Activated T-cell treated with anti-CD3 and anti-CD28 coated beads, Interleukin-2, amount 50 U/mL, for 4 hours (primary cell): ENCODE results near the gene CPA5. TPM values are rescaled to one million over a fixed set of nuclear protein-coding genes. Genes with fewer than 3 reads are reported as not detected.
"Not testable (repeated sequence)": the region's sequence is repeated elsewhere in the genome, so short reads cannot be mapped to it uniquely, and the experiment has no call there.

Experiments
- ATAC-seq, 2 donors: fragments of 200-7000 bp; cut with Tn5 transposase; one replicate each; pipeline ENCODE4 v1.10.0; 2021
- DNase-seq: peaks from one replicate; pipeline ENCODE4 v3.0.0-alpha.2; 2020
- H3K27me3 Mint-ChIP-seq: one replicate; pipeline ENCODE4 v1.8.0; 2021; ENCODE audit warnings: low read depth, mixed read lengths
- H3K36me3 Mint-ChIP-seq: one replicate; pipeline ENCODE4 v1.8.0; 2022; ENCODE audit warnings: mixed read lengths; ENCODE audit not compliant: insufficient read depth
- H3K4me1 Mint-ChIP-seq: one replicate; pipeline ENCODE4 v1.8.0; 2021; ENCODE audit warnings: low read depth, mixed read lengths
- H3K4me3 Mint-ChIP-seq: one replicate; pipeline ENCODE4 v1.8.0; 2021; ENCODE audit warnings: mild to moderate bottlenecking, moderate library complexity, mixed read lengths
- H3K9me3 Mint-ChIP-seq: one replicate; pipeline ENCODE4 v1.8.0; 2021; ENCODE audit warnings: mixed read lengths
- total RNA-seq, 3 donors: library from RNA; stranded (reverse); gene quantifications; one replicate each; pipeline ENCODE4 v1.2.1, GENCODE V29; 2021

The CPA5 gene
- total RNA-seq, 3 donors from 2014 or later, result 1.0 TPM; not detected in 2

GRCh38 chr7:130371046-130371445 lies 26.4 kb downstream of the CPA5 start:
- peaks cover under 1% of the 10 kb centered on the region for H3K9me3 Mint-ChIP-seq

GRCh38 chr7:130372402-130373165 lies 28.0 kb downstream of the CPA5 start:
- DNase-seq (no peak), ATAC-seq (no peak)
- Mint-ChIP-seq H3K4me3 (no peak overlapping the region), H3K4me1 (no peaks in the 10 kb centered on the region), H3K9me3 (peaks cover 7% of the 10 kb centered on the region), H3K27me3 (no peaks in the 10 kb centered on the region), H3K36me3 (no peaks in the 10 kb centered on the region)

More at GRCh38 chr7:130371046-130371445, 26.4 kb downstream of the CPA5 start:
- Mint-ChIP-seq H3K4me3 (no peak overlapping the region), H3K4me1 (peaks cover 5% of the 10 kb centered on the region), H3K36me3 (no peaks in the 10 kb centered on the region), H3K27me3 (no peaks in the 10 kb centered on the region)
- DNase-seq (no peak), ATAC-seq (no peak)

GRCh38 chr7:130374507-130374906 lies 29.9 kb downstream of the CPA5 start:
- no peaks in the 10 kb centered on the region for H3K36me3 Mint-ChIP-seq
- ATAC-seq (no peak), DNase-seq (no peak)
- no peaks in the 10 kb centered on the region for H3K4me1 Mint-ChIP-seq
- no peak overlapping the region for H3K4me3 Mint-ChIP-seq
- H3K9me3 Mint-ChIP-seq, result peaks cover 7% of the 10 kb centered on the region
- H3K27me3 Mint-ChIP-seq, result no peaks in the 10 kb centered on the region

- DNase-seq, ATAC-seq, H3K36me3 Mint-ChIP-seq, H3K27me3 Mint-ChIP-seq, H3K9me3 Mint-ChIP-seq, H3K4me3 Mint-ChIP-seq, H3K4me1 Mint-ChIP-seq: not testable (repeated sequence)
Measured at GRCh38 chr7:130376461-130376860, 31.8 kb downstream of the CPA5 start.

GRCh38 chr7:130377178-130377577 lies 32.6 kb downstream of the CPA5 start:
- Mint-ChIP-seq H3K4me3 (no peak overlapping the region), H3K27me3 (no peaks in the 10 kb centered on the region), H3K9me3 (peaks cover 7% of the 10 kb centered on the region), H3K4me1 (no peaks in the 10 kb centered on the region), H3K36me3 (no peaks in the 10 kb centered on the region)
- ATAC-seq, result no peak
- DNase-seq, result no peak

- Mint-ChIP-seq H3K27me3 (no peaks in the 10 kb centered on the region), H3K4me1 (no peaks in the 10 kb centered on the region), H3K36me3 (no peaks in the 10 kb centered on the region), H3K9me3 (peaks cover 7% of the 10 kb centered on the region), H3K4me3 (no peak overlapping the region)
- DNase-seq (no peak), ATAC-seq (no peak)
Measured at GRCh38 chr7:130379019-130379418, 34.4 kb downstream of the CPA5 start.

GRCh38 chr7:130379532-130379920 lies 34.9 kb downstream of the CPA5 start:
- Mint-ChIP-seq H3K4me1 (no peaks in the 10 kb centered on the region), H3K36me3 (no peaks in the 10 kb centered on the region), H3K9me3 (peaks cover 7% of the 10 kb centered on the region), H3K27me3 (peaks cover 3% of the 10 kb centered on the region), H3K4me3 (no peak overlapping the region)
- no peak for ATAC-seq
- DNase-seq, result no peak

GRCh38 chr7:130379921-130380860 lies 35.6 kb downstream of the CPA5 start, which contains the start of gene CPA1:
CPA1 (plus strand) TSS chr7:130380494; CDS start chr7:130380521, 27 bp downstream.
- H3K9me3 Mint-ChIP-seq, result peaks cover 7% of the 10 kb centered on the region
- peaks cover 3% of the 10 kb centered on the region for H3K27me3 Mint-ChIP-seq
- no peaks in the 10 kb centered on the region for H3K36me3 Mint-ChIP-seq
- no peaks in the 10 kb centered on the region for H3K4me1 Mint-ChIP-seq
- no peak within 1 kb of the TSS for H3K4me3 Mint-ChIP-seq
- ATAC-seq, result no peak
- DNase-seq, result no peak

GRCh38 chr7:130380861-130381455 lies 36.3 kb downstream of the CPA5 start:
- no peak for DNase-seq
- no peaks in the 10 kb centered on the region for H3K4me1 Mint-ChIP-seq
- no peak overlapping the region for H3K4me3 Mint-ChIP-seq
- peaks cover 3% of the 10 kb centered on the region for H3K27me3 Mint-ChIP-seq
- H3K36me3 Mint-ChIP-seq, result no peaks in the 10 kb centered on the region
- peaks cover 7% of the 10 kb centered on the region for H3K9me3 Mint-ChIP-seq
- no peak for ATAC-seq

GRCh38 chr7:130381468-130382312 lies 37.1 kb downstream of the CPA5 start:
- peaks cover under 1% of the 10 kb centered on the region for H3K9me3 Mint-ChIP-seq
- no peaks in the 10 kb centered on the region for H3K4me1 Mint-ChIP-seq
- ATAC-seq (no peak), DNase-seq (no peak)
- no peaks in the 10 kb centered on the region for H3K36me3 Mint-ChIP-seq
- H3K27me3 Mint-ChIP-seq, result peaks cover 3% of the 10 kb centered on the region
- H3K4me3 Mint-ChIP-seq, result no peak overlapping the region

- H3K4me3 Mint-ChIP-seq, result no peak overlapping the region
- H3K4me1 Mint-ChIP-seq, result no peaks in the 10 kb centered on the region
- no peaks in the 10 kb centered on the region for H3K36me3 Mint-ChIP-seq
- DNase-seq (no peak), ATAC-seq (no peak)
- H3K27me3 Mint-ChIP-seq, result peaks cover 3% of the 10 kb centered on the region
- no peaks in the 10 kb centered on the region for H3K9me3 Mint-ChIP-seq
Measured at GRCh38 chr7:130383187-130383980, 38.8 kb downstream of the CPA5 start.

- no peak for ATAC-seq
- Mint-ChIP-seq H3K4me3 (no peak overlapping the region), H3K4me1 (no peaks in the 10 kb centered on the region), H3K9me3 (no peaks in the 10 kb centered on the region), H3K36me3 (no peaks in the 10 kb centered on the region), H3K27me3 (peaks cover 3% of the 10 kb centered on the region)
- DNase-seq, result no peak
Measured at GRCh38 chr7:130384371-130384801, 39.8 kb downstream of the CPA5 start.
